Ishikawa (cell line): Measurements from ENCODE around the gene SLC1A2.

ENCODE experiments used
- CEBPB ChIP-seq: IDR thresholded peaks from 2 replicates; pipeline ENCODE4 v1.6.1; 2012
- CREB1 ChIP-seq: IDR thresholded peaks from 2 replicates; pipeline ENCODE4 v1.6.1; 2012; ENCODE audit warnings: low read depth
- EGR1 ChIP-seq: IDR thresholded peaks from 2 replicates; pipeline ENCODE4 v1.6.1; 2012
- EP300 ChIP-seq: IDR thresholded peaks from 2 replicates; pipeline ENCODE4 v1.6.1; 2012; ENCODE audit warnings: borderline replicate concordance
- FOXM1 ChIP-seq: IDR thresholded peaks from 2 replicates; pipeline ENCODE4 v1.6.1; 2012; ENCODE audit warnings: low read depth, borderline replicate concordance
- MAX ChIP-seq: IDR thresholded peaks from 2 replicates; pipeline ENCODE4 v1.6.1; 2012
- NFIC ChIP-seq: IDR thresholded peaks from 2 replicates; pipeline ENCODE4 v1.6.1; 2012
- RAD21 ChIP-seq: IDR thresholded peaks from 2 replicates; pipeline ENCODE4 v1.6.1; 2012; ENCODE audit warnings: low read depth
- REST ChIP-seq: IDR thresholded peaks from 2 replicates; pipeline ENCODE4 v1.6.1; 2012; ENCODE audit warnings: low read depth, mild to moderate bottlenecking
- TAF1 ChIP-seq: IDR thresholded peaks from 2 replicates; pipeline ENCODE4 v1.6.1; 2012; ENCODE audit warnings: low read depth, mild to moderate bottlenecking
- TCF12 ChIP-seq: IDR thresholded peaks from 2 replicates; pipeline ENCODE4 v1.6.1; 2012; ENCODE audit warnings: low read depth
- TEAD4 ChIP-seq: IDR thresholded peaks from 2 replicates; pipeline ENCODE4 v1.6.1; 2012
- USF1 ChIP-seq: IDR thresholded peaks from 2 replicates; pipeline ENCODE4 v1.6.1; 2012
- YY1 ChIP-seq: IDR thresholded peaks from 2 replicates; pipeline ENCODE4 v1.6.1; 2012; ENCODE audit warnings: low read depth
- ZBTB7A ChIP-seq: IDR thresholded peaks from 2 replicates; pipeline ENCODE4 v1.6.1; 2012; ENCODE audit warnings: low read depth

The SLC1A2 gene

GRCh38 chr11:35223991-35224390 lies 195.4 kb downstream of the SLC1A2 start:
- no peak for TF ChIP-seq CEBPB
- TF ChIP-seq EGR1: no peak
- TF ChIP-seq REST: no peak
- no peak for TF ChIP-seq CREB1
- no peak for TF ChIP-seq MAX
- no peak for TF ChIP-seq EP300
- no peak for TF ChIP-seq FOXM1
- TF ChIP-seq NFIC: no peak
- no peak for TF ChIP-seq TCF12
- TF ChIP-seq RAD21: no peak
- TF ChIP-seq TAF1: no peak
- no peak for TF ChIP-seq USF1
- TF ChIP-seq TEAD4: no peak
- TF ChIP-seq ZBTB7A: no peak
- TF ChIP-seq YY1: no peak

- TF ChIP-seq CEBPB (no peak), REST (no peak), USF1 (no peak), FOXM1 (no peak), EP300 (no peak), ZBTB7A (no peak), CREB1 (no peak), EGR1 (no peak), MAX (no peak), TCF12 (no peak), RAD21 (no peak), YY1 (no peak), TAF1 (no peak), NFIC (no peak), TEAD4 (no peak)
These were observed 196.0 kb downstream of the SLC1A2 start for GRCh38 chr11:35223371-35223796.

GRCh38 chr11:35218956-35219355 lies 200.4 kb downstream of the SLC1A2 start:
- no peak for TF ChIP-seq CREB1
- no peak for TF ChIP-seq USF1
- TF ChIP-seq NFIC: no peak
- TF ChIP-seq FOXM1: no peak
- no peak for TF ChIP-seq ZBTB7A
- no peak for TF ChIP-seq YY1
- no peak for TF ChIP-seq EGR1
- TF ChIP-seq TCF12: no peak
- TF ChIP-seq MAX: no peak
- no peak for TF ChIP-seq CEBPB
- TF ChIP-seq TEAD4: no peak
- TF ChIP-seq TAF1: no peak
- no peak for TF ChIP-seq REST
- TF ChIP-seq RAD21: no peak
- no peak for TF ChIP-seq EP300
